Stimulated activated CD4-positive, alpha-beta T cell treated with anti-CD3 and anti-CD28 coated beads, TNF-alpha, amount 100 ng/mL, for 24 hours (primary cell): ENCODE measurements around the gene EBF4.

Experiments used
- DNase-seq, 3 experiments: peaks; one replicate each; pipeline ENCODE4 v3.0.0-alpha.2; 2020; ENCODE audit warnings: low read depth in 3 of 3

Gene EBF4

GRCh38 chr20:2742431-2742830 is 49.9 kb downstream of the EBF4 start:
- no peak for DNase-seq

DNA sequence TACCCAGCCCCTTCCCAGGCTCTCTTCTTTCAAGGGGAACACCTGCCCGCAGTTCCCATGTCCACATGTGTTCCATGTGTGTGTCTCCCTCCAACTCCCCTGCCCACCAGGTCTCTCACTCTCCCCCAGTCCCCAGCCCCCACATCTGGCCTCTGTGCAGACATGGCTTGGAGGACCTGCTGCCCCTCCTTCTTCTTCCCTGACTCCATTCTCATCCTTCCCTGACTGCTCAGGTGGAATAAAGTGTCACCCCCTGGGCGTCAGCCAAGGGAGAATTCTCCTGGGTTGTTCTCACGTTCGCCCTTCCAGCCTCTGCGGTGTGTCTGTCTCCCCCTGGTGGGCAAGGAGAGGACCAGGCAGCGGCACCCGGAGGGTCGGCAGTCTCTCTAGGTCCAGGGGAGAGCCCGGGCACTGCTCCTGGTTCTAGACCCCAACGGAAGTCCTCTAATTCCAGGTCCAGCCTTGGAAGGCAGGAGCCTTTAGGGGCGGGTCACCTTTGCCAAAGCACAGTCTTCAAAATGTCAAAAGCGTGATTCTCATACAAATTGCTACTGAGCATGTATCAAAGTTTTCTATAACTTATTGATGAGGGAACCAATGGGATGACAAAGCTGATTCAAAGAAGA is 50.5 kb downstream of the EBF4 start:
- peak; percentile 48 to 67 (median 65) for DNase-seq

DNA sequence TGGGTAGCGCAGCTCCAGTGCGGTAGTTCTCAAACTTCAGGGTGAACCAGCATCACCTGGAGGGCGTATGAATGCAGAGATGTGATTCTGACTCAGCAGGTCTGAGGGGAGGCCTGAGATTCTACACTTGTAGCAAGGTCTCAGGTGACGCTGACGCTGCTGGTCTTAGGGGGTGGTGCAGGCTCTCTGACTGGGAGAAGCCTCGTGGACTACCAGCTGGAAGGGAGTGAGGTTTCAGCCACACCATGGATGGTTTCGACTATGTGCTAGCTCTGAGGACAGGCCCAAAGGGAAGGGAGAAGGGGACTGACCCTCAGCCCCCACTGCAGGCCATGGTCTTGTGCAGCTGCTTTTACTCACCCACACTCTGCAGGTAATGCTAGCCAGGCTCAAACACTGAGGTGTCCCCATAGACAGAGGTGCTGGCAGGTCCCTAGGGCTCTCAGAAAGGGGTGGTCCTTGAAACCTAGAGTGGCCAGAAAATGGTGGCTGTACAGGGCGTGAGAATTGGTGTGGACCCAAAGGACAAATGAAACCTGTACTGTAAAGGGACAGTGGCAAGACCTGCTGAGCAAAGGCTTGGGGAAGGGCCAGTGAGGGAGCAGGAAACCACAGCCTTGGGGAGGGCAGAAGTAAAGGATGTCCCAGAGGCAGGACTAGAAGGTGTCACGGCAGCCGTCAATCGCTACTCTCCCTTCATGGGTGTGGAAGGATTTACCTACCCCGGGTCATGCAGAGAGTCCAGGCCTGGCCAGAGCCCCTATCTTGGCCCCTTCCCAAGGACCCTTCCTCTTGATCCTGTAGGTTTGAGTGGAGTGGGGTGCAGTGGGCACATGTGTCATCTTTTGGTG is 52.7 kb downstream of the EBF4 start:
- DNase-seq = no peak

- no peak for DNase-seq
Observed at GRCh38 chr20:2745936-2746635, 53.5 kb downstream of the EBF4 start.

- DNase-seq = no peak
Observed at GRCh38 chr20:2746636-2747265, 54.2 kb downstream of the EBF4 start.

- no peak for DNase-seq
Observed at GRCh38 chr20:2747676-2748235, 55.2 kb downstream of the EBF4 start.

- DNase-seq = no peak
Observed at GRCh38 chr20:2748551-2749342, 56.2 kb downstream of the EBF4 start.

- no peak for DNase-seq
Observed at GRCh38 chr20:2749343-2749950, 56.9 kb downstream of the EBF4 start.

GRCh38 chr20:2749951-2750490 is 57.4 kb downstream of the EBF4 start:
- DNase-seq = no peak

DNA sequence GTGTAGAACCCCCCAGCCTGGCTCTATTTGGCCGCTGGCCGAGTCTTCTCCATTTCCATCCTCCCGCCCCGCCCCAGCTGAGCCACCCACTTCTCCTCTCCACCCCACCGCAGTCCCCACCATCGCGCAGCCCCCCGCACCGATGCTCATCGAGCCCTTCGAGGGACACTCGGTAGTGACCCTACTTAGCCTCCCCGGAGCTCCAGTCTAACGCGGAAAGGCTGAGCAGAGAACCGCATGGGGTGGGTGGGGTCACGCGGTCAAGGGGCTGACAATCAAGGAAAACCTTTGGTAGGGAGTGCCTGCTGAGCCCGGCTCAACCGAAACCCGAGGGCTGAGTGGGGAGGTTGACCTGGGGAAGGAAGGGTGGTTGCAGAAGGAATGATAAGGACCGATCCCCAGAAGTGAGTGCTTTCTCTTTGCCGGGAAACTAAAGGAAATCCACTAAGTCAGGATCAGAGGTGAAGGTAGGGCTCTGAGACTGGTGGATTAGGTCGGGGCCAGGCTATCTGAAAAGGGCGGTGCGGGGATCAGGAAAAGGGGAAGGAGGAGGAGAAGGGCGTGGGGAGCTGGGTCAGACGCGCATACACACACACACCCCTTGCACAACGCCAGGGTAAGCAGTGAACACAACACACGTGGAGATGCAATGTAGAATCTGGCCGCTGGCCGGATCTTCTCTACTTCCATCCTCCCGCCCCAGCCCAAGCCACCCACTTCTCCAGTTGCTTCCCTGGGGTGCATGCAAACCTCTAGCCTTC is 58.1 kb downstream of the EBF4 start:
- no peak for DNase-seq

- no peak for DNase-seq
Observed at GRCh38 chr20:2751347-2751877, 58.8 kb downstream of the EBF4 start.

- peak in 1 of 3 experiments; percentile 52 for DNase-seq
Observed at GRCh38 chr20:2751878-2752566, 59.4 kb downstream of the EBF4 start.

DNA sequence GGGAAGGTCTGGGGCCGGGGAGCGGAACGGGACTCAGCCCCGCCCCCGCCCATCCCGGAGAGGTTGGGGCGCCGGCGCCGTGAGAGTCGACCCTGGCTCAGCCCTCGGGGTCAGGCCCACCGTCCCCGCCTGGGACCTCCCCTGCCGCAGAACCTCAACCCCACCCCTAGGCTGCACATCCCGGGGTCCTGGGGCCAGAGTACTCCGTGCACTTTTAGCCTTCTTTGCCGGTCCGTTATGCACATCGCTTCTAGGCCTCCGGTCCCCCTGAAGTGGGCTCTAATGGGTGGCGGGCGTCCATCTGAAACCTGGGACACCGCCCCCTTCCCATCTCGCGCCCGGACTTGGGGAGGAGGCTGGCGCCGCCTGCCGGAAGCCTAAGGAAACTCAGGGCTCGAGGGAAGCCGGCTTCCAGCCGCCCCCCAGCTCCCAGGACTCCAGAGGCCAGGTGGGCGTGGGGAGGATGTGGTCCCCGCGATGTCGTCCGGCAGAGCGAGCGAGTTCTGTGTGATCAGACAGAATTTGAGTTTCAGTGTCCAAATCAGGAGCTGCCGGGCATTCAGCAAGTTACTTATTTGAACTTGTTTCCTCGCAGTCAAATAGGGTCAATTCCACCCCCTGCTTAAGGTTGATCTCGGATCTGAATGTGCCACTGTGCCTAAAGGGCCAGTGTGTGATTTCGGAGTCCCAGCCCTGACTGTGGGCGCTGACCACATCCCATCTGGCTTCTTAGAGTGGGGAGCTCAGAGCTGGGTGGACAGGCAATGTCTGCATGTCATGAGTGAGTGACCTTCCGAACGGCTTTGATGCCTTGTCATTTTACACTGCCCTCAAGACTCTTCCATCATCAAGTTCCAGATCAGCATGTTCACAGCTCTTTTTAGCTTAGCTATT is 60.2 kb downstream of the EBF4 start:
- peak in 1 of 3 experiments; percentile 45 for DNase-seq

GRCh38 chr20:2753461-2754040 is 61.0 kb downstream of the EBF4 start:
- DNase-seq = no peak

DNA sequence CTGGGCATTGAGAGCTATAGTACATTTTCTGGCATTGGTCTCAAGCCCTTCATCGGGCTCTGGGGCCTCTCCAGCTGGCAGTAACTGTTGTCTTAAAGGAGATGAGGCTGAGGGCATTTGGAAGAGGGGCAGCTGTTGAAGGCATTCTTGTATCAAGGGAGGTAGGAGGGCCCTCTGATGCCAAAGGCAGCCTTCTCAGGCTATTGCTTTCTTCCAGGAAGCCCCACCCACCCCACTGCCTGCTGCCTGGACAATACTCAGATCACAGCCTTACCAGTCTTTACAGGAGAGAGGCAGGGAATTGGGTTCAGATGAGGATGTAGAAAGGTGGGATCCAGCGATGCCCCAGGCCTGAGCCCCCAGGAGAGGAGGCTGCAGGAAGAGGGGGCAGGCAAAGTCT is 61.8 kb downstream of the EBF4 start:
- no peak for DNase-seq

- DNase-seq = no peak
Observed at GRCh38 chr20:2755451-2756055, 63.0 kb downstream of the EBF4 start.

GRCh38 chr20:2756056-2756611 is 63.6 kb downstream of the EBF4 start:
- DNase-seq = no peak
